Adrenal gland (tissue), 12 donors: ENCODE results near the gene NSMF. TPM values are rescaled to one million over a fixed set of nuclear protein-coding genes. Genes with fewer than 3 reads are reported as not detected.

Source experiments
- DNase-seq, 7 donors: peaks; one replicate each; pipeline ENCODE4 v3.0.0-alpha.2; 2019 to 2020
- H3K27ac ChIP-seq, 5 donors: fragments of 200-600 bp; sonication (generic) in 4 of 5; 1 replicate in 3 of 5; 2 replicates in 2 of 5; pipeline versions ENCODE4 v1.5.1 to v1.8.0; 2016 to 2020; ENCODE audit warnings: mild to moderate bottlenecking in 1 of 5
- H3K27me3 ChIP-seq: fragments of 200-600 bp; 2 replicates; pipeline ENCODE4 v1.8.0; 2021
- H3K36me3 ChIP-seq, 2 donors: fragments of 200-600 bp; replicated peaks in 1 of 2; 1 replicate in 1 of 2; 2 replicates in 1 of 2; pipeline versions ENCODE4 v1.5.1 to v1.8.0; 2018 to 2022
- H3K4me1 ChIP-seq, 2 donors: fragments of 200-600 bp; replicated peaks in 1 of 2; 1 replicate in 1 of 2; 2 replicates in 1 of 2; pipeline versions ENCODE4 v1.5.1 to v1.8.0; 2018 to 2021
- H3K4me3 ChIP-seq, 4 donors: fragments of 200-600 bp; sonication (generic) in 3 of 4; one replicate each; pipeline ENCODE4 v1.5.1; 2016 to 2018
- H3K9me3 ChIP-seq, 3 donors: fragments of 200-600 bp; sonication (generic) in 1 of 3; replicated peaks in 1 of 3; 1 replicate in 2 of 3; 2 replicates in 1 of 3; pipeline versions ENCODE4 v1.5.1 to v1.8.0; 2016 to 2021
- CTCF ChIP-seq, 6 experiments: fragments of 450-650 bp in 4 of 6; fragments of 200-600 bp in 2 of 6; sonication (generic) in 1 of 6; IDR thresholded peaks; 1 replicate in 5 of 6; 2 replicates in 1 of 6; pipeline versions ENCODE4 v1.5.1 to v1.8.0; 2016 to 2021; ENCODE audit warnings: antibody characterized with exemption in 6 of 6, mild to moderate bottlenecking in 2 of 6, moderate library complexity in 1 of 6
- POLR2A ChIP-seq, 2 donors: fragments of 450-650 bp; IDR thresholded peaks; one replicate each; pipeline ENCODE4 v1.6.1; 2017; ENCODE audit warnings: antibody characterized with exemption in 2 of 2, mild to moderate bottlenecking in 2 of 2, moderate library complexity in 1 of 2
- WGBS, 4 donors: extraction: QIAGEN DNeasy Blood & Tissue Kit in 2 of 4; methylation state at CpG; one replicate each; pipeline versions ENCODE4 v1.1.5 to v1.1.7; 2013 to 2017; 5-methylcytosine and 5-hydroxymethylcytosine counted together
- intact Hi-C, 2 donors: fragments of 100-400 bp; cut with DNase I; formaldehyde crosslinking; loops; one replicate each; pipeline versions ENCODE4 v1.14.1 to v1.15.0; 2022 to 2023
- polyA plus RNA-seq, 3 donors: library from polyadenylated mRNA; stranded (reverse); fragments of 200-250 nt in 2 of 3; fragments of 350-450 nt in 1 of 3; fragmentation: Illumina TruSeq in 1 of 3; extraction: RNeasy Lipid Tissue Mini Kit (QIAGEN cat#74804) in 1 of 3; gene quantifications; one replicate each; pipeline ENCODE4 v1.2.3, GENCODE V29; 2013 to 2014
- total RNA-seq, 9 donors: library from RNA; depleted of rRNA in 4 of 9; stranded (reverse); fragments of >200 nt in 4 of 9; fragments of 120-200 nt in 1 of 9; fragmentation: NEBNext Ultra II Directional in 1 of 9; extraction: Animal tissue kit (Norgen Biotek cat#: 25700) in 1 of 9; gene quantifications; one replicate each; pipeline versions ENCODE4 v1.1.0 to v1.2.4, GENCODE V29; 2013 to 2023
- donor health status: healthy with polysubstance abuse.
- donor health status: Bipolar disorder and iron deficiency.
- donor health status: DM: yes; HTN: yes; CAD: no.
- donor health status: DM: no; HTN: no; CAD: no.
- donor health status: DM: no; HTN: no; CAD: no.
- donor health status: DM: yes; HTN: yes; CAD: no.

Gene NSMF
- total and polyA plus RNA-seq, 12 donors, result 8.7 to 118 (median 25.9) TPM

- peaks cover 0 to 9% of the 10 kb centered on the region in 2 donors for H3K36me3 ChIP-seq
- H3K27me3 ChIP-seq, result no peaks in the 10 kb centered on the region
- H3K4me1 ChIP-seq, result peaks cover 25 to 27% of the 10 kb centered on the region in 2 donors
- H3K4me3 ChIP-seq, result no peak overlapping the region
- no peaks in the 10 kb centered on the region for H3K9me3 ChIP-seq
- 60 to 84% (median 81%) methylated on average over 6 to 18 of the region's 18 CpGs for WGBS, 4 donors
- TF ChIP-seq CTCF (IDR thresholded peaks at IDR 0.05) (no peak), POLR2A (IDR thresholded peaks at IDR 0.05) (no peak)
- intact Hi-C loops, result no loop called here
- peak overlapping the region in 1 of 5 donors; percentile 86 for H3K27ac ChIP-seq
- peak in 4 of 7 donors; percentile 8 to 22 (median 18) for DNase-seq
These were observed 3.7 kb downstream of the NSMF start for GRCh38 chr9:137455359-137455991.

GRCh38 chr9:137454597-137455358 is 4.4 kb downstream of the NSMF start:
- intact Hi-C loops, result no loop called here
- WGBS, 4 donors, result 48 to 62% (median 55%) methylated on average over 20 to 30 of the region's 30 CpGs
- no peaks in the 10 kb centered on the region for H3K9me3 ChIP-seq
- DNase-seq, result peak in 6 of 7 donors; percentile 54 to 74 (median 65)
- TF ChIP-seq POLR2A (IDR thresholded peaks at IDR 0.05) (no peak), CTCF (IDR thresholded peaks at IDR 0.05) (no peak)
- peak overlapping the region in 2 of 4 donors; percentile 34 to 54 for H3K4me3 ChIP-seq
- H3K36me3 ChIP-seq, result peaks cover 0 to 9% of the 10 kb centered on the region in 2 donors
- peaks cover 24 to 27% of the 10 kb centered on the region in 2 donors for H3K4me1 ChIP-seq
- H3K27ac ChIP-seq, result peak overlapping the region in 3 of 5 donors; percentile 43 to 86 (median 63)
- no peaks in the 10 kb centered on the region for H3K27me3 ChIP-seq

- peaks cover 19 to 22% of the 10 kb centered on the region in 2 donors for H3K4me1 ChIP-seq
These were observed 5.0 kb downstream of the NSMF start for GRCh38 chr9:137454145-137454596.

More at GRCh38 chr9:137454145-137454596, 5.0 kb downstream of the NSMF start:
- 0 to 26% (median 14%) methylated on average over 1 to 22 of the region's 24 CpGs for WGBS, 4 donors
- peak in 6 of 7 donors; percentile 44 to 81 (median 72) for DNase-seq
- Histone ChIP-seq H3K36me3 (peaks cover 0 to 12% of the 10 kb centered on the region in 2 donors), H3K9me3 (no peaks in the 10 kb centered on the region), H3K27ac (peak overlapping the region in 3 of 5 donors; percentile 43 to 86 (median 63)), H3K4me3 (peak overlapping the region in 2 of 4 donors; percentile 34 to 54), H3K27me3 (no peaks in the 10 kb centered on the region)
- no peak for TF ChIP-seq CTCF (IDR thresholded peaks at IDR 0.05)
- no peak for TF ChIP-seq POLR2A (IDR thresholded peaks at IDR 0.05)
- intact Hi-C loops, result no loop called here
